ENCODE measurements around the gene SH3RF2.
"Not testable (repeated sequence)": the region's sequence is repeated elsewhere in the genome, so short reads cannot be mapped to it uniquely, and the experiment has no call there.

The SH3RF2 gene

DNA sequence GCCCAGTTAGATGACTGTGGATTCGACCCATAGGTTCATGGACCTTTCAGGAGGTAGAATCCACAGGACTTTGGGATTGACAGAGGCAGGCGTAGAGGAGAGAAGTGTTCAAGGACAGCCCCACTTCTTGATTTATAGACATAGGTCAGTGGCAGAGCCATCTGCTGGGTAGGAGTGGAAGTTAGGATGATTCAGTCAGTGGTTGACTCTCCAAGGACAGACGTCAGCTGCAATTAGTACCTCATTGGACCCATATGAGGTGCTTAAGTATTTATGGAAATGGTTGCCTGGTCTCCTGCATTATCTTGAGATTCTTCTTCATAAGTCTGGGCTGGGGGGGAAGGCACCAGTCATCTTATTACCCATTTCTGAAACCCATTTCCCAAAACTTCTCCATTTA, 70.9 kb downstream of the SH3RF2 start:
- H3K9me3 ChIP-seq, result no peaks in the 10 kb centered on the region
- no peak for DNase-seq
- TF ChIP-seq, protein P1, sequence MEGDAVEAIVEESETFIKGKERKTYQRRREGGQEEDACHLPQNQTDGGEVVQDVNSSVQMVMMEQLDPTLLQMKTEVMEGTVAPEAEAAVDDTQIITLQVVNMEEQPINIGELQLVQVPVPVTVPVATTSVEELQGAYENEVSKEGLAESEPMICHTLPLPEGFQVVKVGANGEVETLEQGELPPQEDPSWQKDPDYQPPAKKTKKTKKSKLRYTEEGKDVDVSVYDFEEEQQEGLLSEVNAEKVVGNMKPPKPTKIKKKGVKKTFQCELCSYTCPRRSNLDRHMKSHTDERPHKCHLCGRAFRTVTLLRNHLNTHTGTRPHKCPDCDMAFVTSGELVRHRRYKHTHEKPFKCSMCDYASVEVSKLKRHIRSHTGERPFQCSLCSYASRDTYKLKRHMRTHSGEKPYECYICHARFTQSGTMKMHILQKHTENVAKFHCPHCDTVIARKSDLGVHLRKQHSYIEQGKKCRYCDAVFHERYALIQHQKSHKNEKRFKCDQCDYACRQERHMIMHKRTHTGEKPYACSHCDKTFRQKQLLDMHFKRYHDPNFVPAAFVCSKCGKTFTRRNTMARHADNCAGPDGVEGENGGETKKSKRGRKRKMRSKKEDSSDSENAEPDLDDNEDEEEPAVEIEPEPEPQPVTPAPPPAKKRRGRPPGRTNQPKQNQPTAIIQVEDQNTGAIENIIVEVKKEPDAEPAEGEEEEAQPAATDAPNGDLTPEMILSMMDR (IDR thresholded peaks at IDR 0.05), result no peak

DNA sequence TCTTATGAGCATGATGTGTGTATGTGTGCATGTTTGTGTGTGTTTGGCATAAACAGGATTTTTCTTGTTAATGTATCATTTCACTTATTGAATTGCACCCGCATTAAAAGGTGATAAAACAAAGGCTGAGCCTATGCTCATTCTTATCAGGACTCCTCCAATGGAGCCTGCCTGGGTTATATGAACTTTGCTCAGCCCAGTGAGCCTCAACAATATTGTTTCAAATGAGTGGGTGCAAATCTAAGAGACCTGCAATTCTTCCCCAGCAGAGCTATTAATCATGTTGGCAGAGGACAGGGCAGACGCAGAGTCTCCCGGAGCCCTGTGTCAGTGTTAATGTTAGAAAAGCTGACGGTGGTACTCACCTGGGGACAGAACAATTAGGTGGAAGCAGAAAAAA, 71.6 kb downstream of the SH3RF2 start:
- H3K9me3 ChIP-seq, result no peaks in the 10 kb centered on the region
- H3K27ac ChIP-seq, result no peak overlapping the region
- intact Hi-C loops (cut with DNase I; ENCODE audit: low total_unique reads), result no loop called here
- H3K4me3 ChIP-seq, result no peak overlapping the region
- TF ChIP-seq, protein P1 (IDR thresholded peaks at IDR 0.05), result no peak
- DNase-seq, result no peak
- peaks cover 0 to 8% (median 2%) of the 10 kb centered on the region in 4 donors for H3K4me1 ChIP-seq
- no peaks in the 10 kb centered on the region for H3K27me3 ChIP-seq
- no peaks in the 10 kb centered on the region for H3K36me3 ChIP-seq

More for the DNA sequence above, 70.9 kb downstream of the SH3RF2 start:
- Histone ChIP-seq H3K4me3 (no peak overlapping the region), H3K36me3 (no peaks in the 10 kb centered on the region), H3K27ac (no peak overlapping the region), H3K4me1 (peaks cover 0 to 8% (median 2%) of the 10 kb centered on the region in 4 donors), H3K27me3 (no peaks in the 10 kb centered on the region)
- intact Hi-C loops (cut with DNase I; ENCODE audit: low total_unique reads), result no loop called here

DNA sequence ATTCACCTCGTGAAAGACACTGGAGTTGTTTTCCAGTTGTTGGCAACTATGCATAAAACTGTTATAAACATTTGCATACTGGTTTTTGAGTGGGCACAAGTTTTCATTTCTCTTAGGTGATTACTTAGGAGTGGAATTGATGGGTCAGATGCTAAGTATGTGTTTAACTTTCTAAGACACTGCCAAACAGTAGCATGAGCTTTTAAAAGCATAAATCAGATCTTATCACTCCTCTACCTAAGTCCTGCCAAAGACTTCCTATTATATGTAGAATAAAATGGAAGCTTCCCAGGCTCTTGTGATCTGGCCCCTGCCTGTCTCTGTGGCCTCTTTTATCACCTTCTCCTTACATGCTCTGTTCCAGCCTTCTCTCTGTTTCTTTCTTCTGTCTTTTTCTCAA, 72.6 kb downstream of the SH3RF2 start:
- no peaks in the 10 kb centered on the region for H3K9me3 ChIP-seq
- no peak overlapping the region for H3K4me3 ChIP-seq
- H3K27ac ChIP-seq, result no peak overlapping the region
- peaks cover 0 to 8% (median 2%) of the 10 kb centered on the region in 4 donors for H3K4me1 ChIP-seq
- TF ChIP-seq, protein P1 (IDR thresholded peaks at IDR 0.05), result no peak
- peaks cover 0 to 7% (median 0%) of the 10 kb centered on the region in 3 donors for H3K36me3 ChIP-seq
- H3K27me3 ChIP-seq, result no peaks in the 10 kb centered on the region
- no peak for DNase-seq
- intact Hi-C loops (cut with DNase I; ENCODE audit: low total_unique reads), result no loop called here

DNA sequence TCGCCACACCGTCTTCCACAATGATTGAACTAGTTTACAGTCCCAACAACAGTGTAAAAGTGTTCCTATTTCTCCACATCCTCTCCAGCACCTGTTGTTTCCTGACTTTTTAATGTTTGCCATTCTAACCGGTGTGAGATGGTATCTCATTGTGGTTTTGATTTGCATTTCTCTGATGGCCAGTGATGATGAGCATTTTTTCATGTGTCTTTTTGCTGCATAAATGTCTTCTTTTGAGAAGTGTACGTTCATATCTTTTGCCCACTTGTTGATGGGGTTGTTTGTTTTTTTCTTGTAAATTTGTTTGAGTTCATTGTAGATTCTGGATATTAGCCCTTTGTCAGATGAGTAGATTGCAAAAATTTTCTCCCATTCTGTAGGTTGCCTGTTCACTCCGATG, 74.1 kb downstream of the SH3RF2 start:
- H3K27me3 ChIP-seq; DNase-seq; H3K27ac ChIP-seq; H3K36me3 ChIP-seq; intact Hi-C loops (cut with DNase I; ENCODE audit: low total_unique reads); H3K9me3 ChIP-seq; H3K4me3 ChIP-seq; H3K4me1 ChIP-seq: not testable (repeated sequence)

DNA sequence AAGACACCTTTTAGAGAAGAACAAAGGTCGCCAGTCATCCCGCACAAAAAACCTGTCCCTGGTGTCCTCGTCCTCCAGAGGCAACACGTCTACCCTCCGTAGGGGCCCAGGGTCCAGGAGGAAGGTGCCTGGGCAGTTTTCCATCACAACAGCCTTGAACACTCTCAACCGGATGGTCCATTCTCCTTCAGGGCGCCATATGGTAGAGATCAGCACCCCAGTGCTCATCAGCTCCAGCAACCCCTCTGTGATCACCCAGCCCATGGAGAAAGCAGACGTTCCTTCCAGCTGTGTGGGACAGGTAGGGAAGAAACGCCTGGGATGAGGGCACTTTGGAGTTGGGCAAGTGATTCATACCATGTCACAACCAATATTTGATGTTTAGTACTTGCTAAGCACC, 77.4 kb downstream of the SH3RF2 start:
- peaks cover 0 to 8% (median 0%) of the 10 kb centered on the region in 3 donors for H3K36me3 ChIP-seq
- no peak overlapping the region for H3K4me3 ChIP-seq
- no peak overlapping the region for H3K27ac ChIP-seq
- TF ChIP-seq, protein P1 (IDR thresholded peaks at IDR 0.05), result no peak
- no peaks in the 10 kb centered on the region for H3K27me3 ChIP-seq
- intact Hi-C loops (cut with DNase I; ENCODE audit: low total_unique reads), result no loop called here
- no peaks in the 10 kb centered on the region for H3K9me3 ChIP-seq
- H3K4me1 ChIP-seq, result no peaks in the 10 kb centered on the region
- DNase-seq, result no peak

DNA sequence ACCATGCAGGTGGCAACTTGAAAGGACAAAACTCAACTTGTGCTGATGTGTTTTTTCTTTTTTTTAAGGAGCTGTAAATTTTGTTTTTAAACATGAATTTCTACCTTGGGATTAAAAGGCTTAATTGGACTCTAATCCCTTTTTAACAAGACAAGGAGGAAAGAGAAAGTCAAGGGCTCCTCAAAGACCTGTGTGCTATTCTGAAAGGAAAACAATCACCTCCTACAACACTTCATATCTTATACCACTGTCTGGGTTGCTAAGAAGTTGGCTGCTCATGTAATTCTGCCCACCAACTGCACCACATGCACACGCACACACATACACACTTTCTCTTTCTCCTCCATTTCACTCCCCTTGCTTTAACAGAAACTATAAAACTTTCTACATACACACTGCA, 78.6 kb downstream of the SH3RF2 start:
- H3K9me3 ChIP-seq, result no peaks in the 10 kb centered on the region
- DNase-seq, result no peak

More for the DNA sequence above, 78.6 kb downstream of the SH3RF2 start:
- no peak overlapping the region for H3K27ac ChIP-seq
- TF ChIP-seq, protein P1 (IDR thresholded peaks at IDR 0.05), result no peak
- peaks cover 0 to 8% (median 0%) of the 10 kb centered on the region in 3 donors for H3K36me3 ChIP-seq
- H3K4me3 ChIP-seq, result no peak overlapping the region
- no peaks in the 10 kb centered on the region for H3K4me1 ChIP-seq
- intact Hi-C loops (cut with DNase I; ENCODE audit: low total_unique reads), result no loop called here
- H3K27me3 ChIP-seq, result no peaks in the 10 kb centered on the region
